DOHH2 (cell line): ENCODE measurements around the gene RFPL3.

Experiments used
- EZH2phosphoT487 ChIP-seq: fragments of 200-600 bp; sonication (generic); IDR thresholded peaks from 2 replicates; pipeline ENCODE4 v1.6.1; 2017; ENCODE audit warnings: borderline replicate concordance, mild to moderate bottlenecking, antibody characterized with exemption, low read length, moderate library complexity, mixed read lengths
- TF ChIP-seq, protein P1 (sequence below): fragments of 200-600 bp; sonication (generic); IDR thresholded peaks from one replicate; pipeline ENCODE4 v1.5.1; 2014; ENCODE audit warnings: antibody characterized with exemption, mild to moderate bottlenecking, low read depth, low read length; ENCODE audit not compliant: poor library complexity, severe bottlenecking

DNA sequence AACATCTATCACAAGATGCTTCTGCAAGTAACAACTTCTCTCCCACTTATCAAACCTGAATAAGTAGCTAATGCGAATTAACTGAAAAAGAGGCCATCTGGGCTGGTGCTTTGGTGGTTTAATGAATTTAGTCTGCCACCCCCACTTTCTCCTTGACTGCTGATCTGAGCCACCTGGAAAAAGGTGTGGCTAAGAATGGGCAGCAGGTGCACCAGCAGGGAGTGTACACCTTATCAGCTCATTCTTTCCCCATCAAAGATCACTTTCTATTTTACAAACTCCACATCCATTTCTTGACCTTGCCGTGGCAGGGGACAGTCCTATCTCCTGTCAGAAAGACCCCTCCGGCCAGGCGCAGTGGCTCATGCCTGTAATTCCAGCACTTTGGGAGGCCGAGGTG lies 6.5 kb downstream of the RFPL3 start:
- TF ChIP-seq, protein P1, sequence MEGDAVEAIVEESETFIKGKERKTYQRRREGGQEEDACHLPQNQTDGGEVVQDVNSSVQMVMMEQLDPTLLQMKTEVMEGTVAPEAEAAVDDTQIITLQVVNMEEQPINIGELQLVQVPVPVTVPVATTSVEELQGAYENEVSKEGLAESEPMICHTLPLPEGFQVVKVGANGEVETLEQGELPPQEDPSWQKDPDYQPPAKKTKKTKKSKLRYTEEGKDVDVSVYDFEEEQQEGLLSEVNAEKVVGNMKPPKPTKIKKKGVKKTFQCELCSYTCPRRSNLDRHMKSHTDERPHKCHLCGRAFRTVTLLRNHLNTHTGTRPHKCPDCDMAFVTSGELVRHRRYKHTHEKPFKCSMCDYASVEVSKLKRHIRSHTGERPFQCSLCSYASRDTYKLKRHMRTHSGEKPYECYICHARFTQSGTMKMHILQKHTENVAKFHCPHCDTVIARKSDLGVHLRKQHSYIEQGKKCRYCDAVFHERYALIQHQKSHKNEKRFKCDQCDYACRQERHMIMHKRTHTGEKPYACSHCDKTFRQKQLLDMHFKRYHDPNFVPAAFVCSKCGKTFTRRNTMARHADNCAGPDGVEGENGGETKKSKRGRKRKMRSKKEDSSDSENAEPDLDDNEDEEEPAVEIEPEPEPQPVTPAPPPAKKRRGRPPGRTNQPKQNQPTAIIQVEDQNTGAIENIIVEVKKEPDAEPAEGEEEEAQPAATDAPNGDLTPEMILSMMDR: no peak
- no peak for TF ChIP-seq EZH2phosphoT487
